GM23248 (cell line): Measurements from ENCODE around the gene CDK9.

Experiments
- EZH2 ChIP-seq: fragments of 200-600 bp; sonication (generic); IDR thresholded peaks from 2 replicates; pipeline ENCODE4 v1.6.1; 2018; ENCODE audit warnings: antibody characterized with exemption, mild to moderate bottlenecking; ENCODE audit not compliant: insufficient read depth, poor library complexity, severe bottlenecking
- EZH2phosphoT487 ChIP-seq: fragments of 200-600 bp; sonication (generic); IDR thresholded peaks from 2 replicates; pipeline ENCODE4 v1.6.1; 2018; ENCODE audit warnings: antibody characterized with exemption, moderate library complexity, mild to moderate bottlenecking, low read depth; ENCODE audit not compliant: insufficient read depth

- TF ChIP-seq EZH2: no peak
- no peak for TF ChIP-seq EZH2phosphoT487
Observed at GRCh38 chr9:127816362-127816725, 30.5 kb downstream of the CDK9 start.
